Measurements from ENCODE around the gene OMA1. TPM values are rescaled to one million over a fixed set of nuclear protein-coding genes. Genes with fewer than 3 reads are reported as not detected.

OMA1 gene
- total and polyA plus RNA-seq, 2 of the 4 experiments (the other 2 are of a cell fraction), result 5.9 to 6.4 TPM

DNA sequence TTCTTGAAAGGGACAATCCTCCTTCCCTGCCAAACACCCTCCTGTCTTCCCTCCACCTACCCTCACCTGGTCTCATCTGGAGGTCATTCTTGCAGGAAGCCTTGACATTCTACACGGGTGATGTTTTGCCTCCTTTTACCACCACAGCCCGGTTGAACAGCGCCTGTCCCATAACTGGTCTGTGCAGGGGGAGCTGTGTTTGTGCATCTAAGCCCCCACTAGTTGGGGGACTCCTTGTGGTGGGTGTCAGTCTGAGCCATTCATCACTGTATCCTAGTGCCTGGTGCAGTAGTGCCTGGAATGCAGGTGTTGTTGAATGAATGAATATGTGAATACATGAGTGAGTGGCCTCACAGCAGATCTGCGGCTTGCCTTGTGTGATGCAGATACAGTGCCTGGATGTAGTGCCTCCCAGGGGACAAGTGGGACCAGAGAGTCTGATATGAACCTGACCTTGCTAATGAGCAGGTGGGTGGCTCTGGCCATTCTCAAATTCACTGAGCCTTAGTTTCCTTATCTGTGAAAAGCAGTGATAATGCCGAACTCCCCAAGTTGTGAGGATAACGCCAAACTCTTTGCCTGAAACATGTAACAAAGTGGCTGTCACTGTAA is 79.8 kb downstream of the OMA1 start:
- Histone ChIP-seq H2AK9ac (replicated peaks; ENCODE audit: low read depth, low read length, poor library complexity) (no peak overlapping the region), H3K4me1 (ENCODE audit: control insufficient read depth, insufficient read depth, low read length) (no peaks in the 10 kb centered on the region), H4K91ac (ENCODE audit: insufficient read depth, low read depth, low read length) (no peak overlapping the region), H3K14ac (replicated peaks; ENCODE audit: low read depth, low read length) (no peak overlapping the region), H3K56ac (ENCODE audit: extremely low read depth, insufficient read depth, low read length) (no peak overlapping the region), H2BK5ac (ENCODE audit: low read depth, low read length, poor library complexity, severe bottlenecking) (no peak overlapping the region), H2AK5ac (ENCODE audit: low read depth, low read length) (no peak overlapping the region), H3K79me1 (ENCODE audit: low read depth in 1 of 2, low read length in 2 of 2) (no peaks in the 10 kb centered on the region), H3K9ac (ENCODE audit: low read depth, low read length) (no peak overlapping the region), H3K27me3 (ENCODE audit: control insufficient read depth, insufficient read depth, low read length) (no peaks in the 10 kb centered on the region; the same call in 1 of the 2 replicates), H3K36me3 (ENCODE audit: control insufficient read depth, insufficient read depth, low read length) (no peaks in the 10 kb centered on the region), H2BK20ac (ENCODE audit: low read depth, low read length) (no peak overlapping the region), H3K9me3 (ENCODE audit: control insufficient read depth, insufficient read depth, low read length) (no peaks in the 10 kb centered on the region), H2AFZ (replicated peaks; ENCODE audit: low read length, poor library complexity) (no peak overlapping the region), H2BK15ac (ENCODE audit: low read depth, low read length) (no peak overlapping the region), H4K5ac (ENCODE audit: low read depth, low read length) (no peak overlapping the region), H3K18ac (ENCODE audit: low read depth, low read length) (no peak overlapping the region), H3K4me3 (ENCODE audit: insufficient read depth, low read depth, low read length) (no peak overlapping the region), H3K9me1 (ENCODE audit: insufficient read depth, low read length) (no peaks in the 10 kb centered on the region), H3K23ac (ENCODE audit: low read depth, low read length) (no peak overlapping the region), H3K27ac (ENCODE audit: insufficient read depth, low read length) (no peak overlapping the region), H4K20me1 (ENCODE audit: insufficient read depth, low read length) (no peaks in the 10 kb centered on the region), H2BK120ac (ENCODE audit: low read depth, low read length) (no peak overlapping the region), H3K4ac (ENCODE audit: low read depth, low read length) (no peak overlapping the region), H3K4me2 (ENCODE audit: low read depth, low read length) (no peak overlapping the region), H4K8ac (ENCODE audit: low read depth in 2 of 2, low read length in 2 of 2) (no peak overlapping the region)
- WGBS, 2 experiments (ENCODE audit: extremely low coverage in 2 of 2, insufficient read length in 1 of 2), result 80% methylated on average over 1 of the region's 6 CpGs; no CpG with 5 or more reads in 1 of the 2 experiments
- dilution Hi-C loops (cut with HindIII; ENCODE audit: low sequenced_read_pairs, unreplicated experiment) (no loop called here), in situ Hi-C loops (cut with MboI; ENCODE audit: low sequenced_read_pairs) (no loop called here), intact Hi-C loops (cut with micrococcal nuclease) (no loop called here)
- ChIA-PET CTCF (no interaction called here), POLR2A (ENCODE audit: unreplicated experiment) (no interaction called here)
- ATAC-seq (ENCODE audit: low read depth), result no peak
- BruUV-seq (replicated peaks), result no TSS peak
- TF ChIP-seq FOS (IDR thresholded peaks at IDR 0.05; ENCODE audit: low read depth, low read length) (no peak), MAFK (IDR thresholded peaks at IDR 0.05; ENCODE audit: low read depth, low read length) (no peak), BHLHE40 (IDR thresholded peaks at IDR 0.05; ENCODE audit: low read depth, low read length) (no peak), MAZ (IDR thresholded peaks at IDR 0.05; ENCODE audit: borderline replicate concordance, low read depth, low read length) (no peak), NFE2L2 (IDR thresholded peaks at IDR 0.05; ENCODE audit: low read depth, low read length) (no peak), SMC3 (IDR thresholded peaks at IDR 0.05; ENCODE audit: low read depth, low read length) (no peak), CEBPB (IDR thresholded peaks at IDR 0.05; ENCODE audit: low read depth, low read length) (no peak), POLR2A (IDR thresholded peaks at IDR 0.05; ENCODE audit: low read depth, low read length) (no peak), CHD1 (IDR thresholded peaks at IDR 0.05; ENCODE audit: low read depth, low read length) (no peak), MXI1 (IDR thresholded peaks at IDR 0.05; ENCODE audit: borderline replicate concordance, low read depth, low read length) (no peak), RFX5 (IDR thresholded peaks at IDR 0.05; ENCODE audit: low read depth, low read length) (no peak), RAD21 (IDR thresholded peaks at IDR 0.05; ENCODE audit: low read length) (no peak), RCOR1 (IDR thresholded peaks at IDR 0.05; ENCODE audit: insufficient replicate concordance, low read length) (no peak)
- TF ChIP-seq, protein P1, sequence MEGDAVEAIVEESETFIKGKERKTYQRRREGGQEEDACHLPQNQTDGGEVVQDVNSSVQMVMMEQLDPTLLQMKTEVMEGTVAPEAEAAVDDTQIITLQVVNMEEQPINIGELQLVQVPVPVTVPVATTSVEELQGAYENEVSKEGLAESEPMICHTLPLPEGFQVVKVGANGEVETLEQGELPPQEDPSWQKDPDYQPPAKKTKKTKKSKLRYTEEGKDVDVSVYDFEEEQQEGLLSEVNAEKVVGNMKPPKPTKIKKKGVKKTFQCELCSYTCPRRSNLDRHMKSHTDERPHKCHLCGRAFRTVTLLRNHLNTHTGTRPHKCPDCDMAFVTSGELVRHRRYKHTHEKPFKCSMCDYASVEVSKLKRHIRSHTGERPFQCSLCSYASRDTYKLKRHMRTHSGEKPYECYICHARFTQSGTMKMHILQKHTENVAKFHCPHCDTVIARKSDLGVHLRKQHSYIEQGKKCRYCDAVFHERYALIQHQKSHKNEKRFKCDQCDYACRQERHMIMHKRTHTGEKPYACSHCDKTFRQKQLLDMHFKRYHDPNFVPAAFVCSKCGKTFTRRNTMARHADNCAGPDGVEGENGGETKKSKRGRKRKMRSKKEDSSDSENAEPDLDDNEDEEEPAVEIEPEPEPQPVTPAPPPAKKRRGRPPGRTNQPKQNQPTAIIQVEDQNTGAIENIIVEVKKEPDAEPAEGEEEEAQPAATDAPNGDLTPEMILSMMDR (conservative IDR thresholded peaks at IDR 0.05; ENCODE audit: low read depth, low read length), result no peak
- TF ChIP-seq, protein P2, sequence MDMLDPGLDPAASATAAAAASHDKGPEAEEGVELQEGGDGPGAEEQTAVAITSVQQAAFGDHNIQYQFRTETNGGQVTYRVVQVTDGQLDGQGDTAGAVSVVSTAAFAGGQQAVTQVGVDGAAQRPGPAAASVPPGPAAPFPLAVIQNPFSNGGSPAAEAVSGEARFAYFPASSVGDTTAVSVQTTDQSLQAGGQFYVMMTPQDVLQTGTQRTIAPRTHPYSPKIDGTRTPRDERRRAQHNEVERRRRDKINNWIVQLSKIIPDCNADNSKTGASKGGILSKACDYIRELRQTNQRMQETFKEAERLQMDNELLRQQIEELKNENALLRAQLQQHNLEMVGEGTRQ (IDR thresholded peaks at IDR 0.05; ENCODE audit: low read depth, low read length), result no peak
- TF ChIP-seq, protein P3, sequence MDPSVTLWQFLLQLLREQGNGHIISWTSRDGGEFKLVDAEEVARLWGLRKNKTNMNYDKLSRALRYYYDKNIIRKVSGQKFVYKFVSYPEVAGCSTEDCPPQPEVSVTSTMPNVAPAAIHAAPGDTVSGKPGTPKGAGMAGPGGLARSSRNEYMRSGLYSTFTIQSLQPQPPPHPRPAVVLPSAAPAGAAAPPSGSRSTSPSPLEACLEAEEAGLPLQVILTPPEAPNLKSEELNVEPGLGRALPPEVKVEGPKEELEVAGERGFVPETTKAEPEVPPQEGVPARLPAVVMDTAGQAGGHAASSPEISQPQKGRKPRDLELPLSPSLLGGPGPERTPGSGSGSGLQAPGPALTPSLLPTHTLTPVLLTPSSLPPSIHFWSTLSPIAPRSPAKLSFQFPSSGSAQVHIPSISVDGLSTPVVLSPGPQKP (IDR thresholded peaks at IDR 0.05; ENCODE audit: borderline replicate concordance, low read depth, low read length), result no peak
- no peak for DNase-seq

Measured in IMR-90 (cell line).